Hepatocyte (in vitro differentiated cells): ENCODE measurements around the gene NR5A1.

Source experiments
- EZH2 ChIP-seq: fragments of 200-600 bp; sonication (generic); IDR thresholded peaks from 2 replicates; pipeline ENCODE4 v1.6.1; 2016; ENCODE audit warnings: antibody characterized with exemption, mild to moderate bottlenecking, borderline replicate concordance
- TF ChIP-seq, protein P1 (sequence below): fragments of 200-600 bp; sonication (generic); IDR thresholded peaks from 2 replicates; pipeline ENCODE4 v1.5.1; 2016; ENCODE audit warnings: antibody characterized with exemption, mild to moderate bottlenecking; ENCODE audit not compliant: poor library complexity

DNA sequence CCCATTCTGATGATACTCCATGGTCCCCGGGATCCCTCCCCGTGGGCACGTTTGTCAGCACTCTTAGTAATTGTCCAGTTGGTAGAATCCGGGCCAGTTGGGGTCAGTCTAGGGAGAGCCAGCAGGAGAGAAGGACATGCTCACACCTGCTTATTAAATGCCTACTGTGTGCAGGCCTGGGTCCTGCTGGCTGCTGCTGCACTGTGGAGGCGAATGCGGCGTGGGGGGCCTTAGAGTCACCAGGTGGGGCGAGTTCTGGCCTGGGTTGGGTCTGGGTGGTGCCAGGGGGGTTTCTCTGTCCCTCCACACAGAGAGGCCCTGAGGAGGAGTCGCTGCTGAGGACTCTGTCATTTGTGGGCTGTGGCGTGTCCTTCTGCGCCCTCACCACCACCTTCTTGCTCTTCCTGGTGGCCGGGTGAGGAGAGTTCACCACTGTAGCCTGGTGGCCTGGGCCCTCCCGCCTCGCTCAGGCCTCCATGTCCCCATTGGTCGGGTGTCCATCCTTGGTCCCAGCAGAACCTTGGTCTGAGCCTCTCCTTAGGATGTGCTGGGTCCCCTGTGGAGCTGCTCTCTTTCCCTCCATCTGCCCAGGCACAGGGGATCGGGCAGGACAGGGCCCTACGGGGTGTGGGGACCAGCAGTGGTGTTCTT is 39.7 kb downstream of the NR5A1 start:
- TF ChIP-seq, protein P1, sequence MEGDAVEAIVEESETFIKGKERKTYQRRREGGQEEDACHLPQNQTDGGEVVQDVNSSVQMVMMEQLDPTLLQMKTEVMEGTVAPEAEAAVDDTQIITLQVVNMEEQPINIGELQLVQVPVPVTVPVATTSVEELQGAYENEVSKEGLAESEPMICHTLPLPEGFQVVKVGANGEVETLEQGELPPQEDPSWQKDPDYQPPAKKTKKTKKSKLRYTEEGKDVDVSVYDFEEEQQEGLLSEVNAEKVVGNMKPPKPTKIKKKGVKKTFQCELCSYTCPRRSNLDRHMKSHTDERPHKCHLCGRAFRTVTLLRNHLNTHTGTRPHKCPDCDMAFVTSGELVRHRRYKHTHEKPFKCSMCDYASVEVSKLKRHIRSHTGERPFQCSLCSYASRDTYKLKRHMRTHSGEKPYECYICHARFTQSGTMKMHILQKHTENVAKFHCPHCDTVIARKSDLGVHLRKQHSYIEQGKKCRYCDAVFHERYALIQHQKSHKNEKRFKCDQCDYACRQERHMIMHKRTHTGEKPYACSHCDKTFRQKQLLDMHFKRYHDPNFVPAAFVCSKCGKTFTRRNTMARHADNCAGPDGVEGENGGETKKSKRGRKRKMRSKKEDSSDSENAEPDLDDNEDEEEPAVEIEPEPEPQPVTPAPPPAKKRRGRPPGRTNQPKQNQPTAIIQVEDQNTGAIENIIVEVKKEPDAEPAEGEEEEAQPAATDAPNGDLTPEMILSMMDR: no peak
- TF ChIP-seq EZH2: no peak
